Duodenal mucosa (tissue), 2 donors: Measurements from ENCODE around the gene CDK4.

Experiments used
- H3K27ac ChIP-seq: one replicate; pipeline ENCODE4 v1.7.0; 2013; ENCODE audit warnings: low read depth, low read length
- H3K27me3 ChIP-seq, 2 donors: one replicate each; pipeline ENCODE4 v1.7.0; 2013; ENCODE audit warnings: low read length in 2 of 2, control low read depth in 1 of 2; ENCODE audit not compliant: insufficient read depth in 2 of 2, control insufficient read depth in 1 of 2
- H3K36me3 ChIP-seq, 2 donors: one replicate each; pipeline ENCODE4 v1.7.0; 2013; ENCODE audit warnings: low read length in 2 of 2, control low read depth in 1 of 2; ENCODE audit not compliant: insufficient read depth in 2 of 2, control insufficient read depth in 1 of 2
- H3K4me1 ChIP-seq, 2 donors: one replicate each; pipeline ENCODE4 v1.7.0; 2013; ENCODE audit warnings: low read length in 2 of 2, control low read depth in 1 of 2; ENCODE audit not compliant: insufficient read depth in 2 of 2, control insufficient read depth in 1 of 2
- H3K4me3 ChIP-seq, 2 donors: one replicate each; pipeline ENCODE4 v1.7.0; 2013; ENCODE audit warnings: low read length in 2 of 2, low read depth in 1 of 2
- H3K9ac ChIP-seq, 2 donors: one replicate each; pipeline ENCODE4 v1.7.0; 2013; ENCODE audit warnings: low read length in 2 of 2, low read depth in 1 of 2
- H3K9me3 ChIP-seq, 2 donors: one replicate each; pipeline ENCODE4 v1.7.0; 2013; ENCODE audit warnings: low read length in 2 of 2, control low read depth in 1 of 2; ENCODE audit not compliant: control insufficient read depth in 1 of 2

CDK4 gene

GRCh38 chr12:57734591-57734990, 17.5 kb downstream of the CDK4 start:
- peaks cover 50 to 59% of the 10 kb centered on the region in 2 donors for H3K27me3 ChIP-seq
- no peak overlapping the region for H3K27ac ChIP-seq
- H3K4me3 ChIP-seq, result no peak overlapping the region
- peaks cover 0 to 7% of the 10 kb centered on the region in 2 donors for H3K4me1 ChIP-seq
- no peaks in the 10 kb centered on the region for H3K9me3 ChIP-seq
- H3K36me3 ChIP-seq, result peaks cover 0 to 8% of the 10 kb centered on the region in 2 donors
- no peak overlapping the region for H3K9ac ChIP-seq

GRCh38 chr12:57733928-57734327, 18.2 kb downstream of the CDK4 start:
- H3K9me3 ChIP-seq, result no peaks in the 10 kb centered on the region
- peaks cover 0 to 8% of the 10 kb centered on the region in 2 donors for H3K36me3 ChIP-seq
- H3K27me3 ChIP-seq, result peaks cover 43 to 54% of the 10 kb centered on the region in 2 donors
- H3K4me1 ChIP-seq, result peaks cover 0 to under 1% of the 10 kb centered on the region in 2 donors
- no peak overlapping the region for H3K9ac ChIP-seq
- no peak overlapping the region for H3K4me3 ChIP-seq
- H3K27ac ChIP-seq, result no peak overlapping the region

GRCh38 chr12:57732726-57733593, 19.1 kb downstream of the CDK4 start:
- H3K9ac ChIP-seq, result no peak overlapping the region
- peaks cover 41 to 53% of the 10 kb centered on the region in 2 donors for H3K27me3 ChIP-seq
- no peaks in the 10 kb centered on the region for H3K9me3 ChIP-seq
- H3K27ac ChIP-seq, result no peak overlapping the region
- H3K4me1 ChIP-seq, result no peaks in the 10 kb centered on the region
- H3K4me3 ChIP-seq, result no peak overlapping the region
- peaks cover 0 to 8% of the 10 kb centered on the region in 2 donors for H3K36me3 ChIP-seq

- H3K27me3 ChIP-seq, result peaks cover 48 to 55% of the 10 kb centered on the region in 2 donors
- H3K9ac ChIP-seq, result no peak overlapping the region
- H3K4me1 ChIP-seq, result peaks cover under 1% of the 10 kb centered on the region in 2 donors
- peaks cover 0 to 8% of the 10 kb centered on the region in 2 donors for H3K36me3 ChIP-seq
- no peak overlapping the region for H3K27ac ChIP-seq
- no peak overlapping the region for H3K4me3 ChIP-seq
- no peaks in the 10 kb centered on the region for H3K9me3 ChIP-seq
These were observed 19.8 kb downstream of the CDK4 start for GRCh38 chr12:57732270-57732669.

GRCh38 chr12:57731411-57732080, 20.6 kb downstream of the CDK4 start:
- Histone ChIP-seq H3K27ac (no peak overlapping the region), H3K9me3 (no peaks in the 10 kb centered on the region), H3K4me1 (peaks cover 5 to 8% of the 10 kb centered on the region in 2 donors), H3K4me3 (no peak overlapping the region), H3K36me3 (peaks cover 0 to 8% of the 10 kb centered on the region in 2 donors), H3K9ac (no peak overlapping the region), H3K27me3 (peaks cover 47 to 50% of the 10 kb centered on the region in 2 donors)

GRCh38 chr12:57730336-57731067, 21.6 kb downstream of the CDK4 start:
- Histone ChIP-seq H3K27ac (no peak overlapping the region), H3K4me3 (no peak overlapping the region), H3K36me3 (peaks cover 0 to 8% of the 10 kb centered on the region in 2 donors), H3K9ac (no peak overlapping the region), H3K4me1 (peaks cover 5 to 16% of the 10 kb centered on the region in 2 donors), H3K9me3 (no peaks in the 10 kb centered on the region), H3K27me3 (peaks cover 38 to 40% of the 10 kb centered on the region in 2 donors)

GRCh38 chr12:57729321-57729844, 22.7 kb downstream of the CDK4 start:
- Histone ChIP-seq H3K36me3 (peaks cover 0 to 8% of the 10 kb centered on the region in 2 donors), H3K4me3 (no peak overlapping the region), H3K4me1 (peaks cover 5 to 16% of the 10 kb centered on the region in 2 donors), H3K9me3 (no peaks in the 10 kb centered on the region), H3K27me3 (peaks cover 28 to 34% of the 10 kb centered on the region in 2 donors), H3K9ac (no peak overlapping the region), H3K27ac (no peak overlapping the region)

GRCh38 chr12:57727758-57728395, 24.2 kb downstream of the CDK4 start:
- Histone ChIP-seq H3K4me3 (no peak overlapping the region), H3K36me3 (peaks cover 0 to 4% of the 10 kb centered on the region in 2 donors), H3K27me3 (peaks cover 18 to 21% of the 10 kb centered on the region in 2 donors)

GRCh38 chr12:57726884-57727757, 25.0 kb downstream of the CDK4 start:
- Histone ChIP-seq H3K36me3 (peaks cover 0 to 4% of the 10 kb centered on the region in 2 donors), H3K4me1 (peaks cover 5 to 16% of the 10 kb centered on the region in 2 donors), H3K27ac (no peak overlapping the region), H3K27me3 (peaks cover 17 to 18% of the 10 kb centered on the region in 2 donors), H3K9me3 (no peaks in the 10 kb centered on the region), H3K9ac (no peak overlapping the region), H3K4me3 (peak overlapping the region; percentile 82 to 90)

More at GRCh38 chr12:57727758-57728395, 24.2 kb downstream of the CDK4 start:
- Histone ChIP-seq H3K9ac (no peak overlapping the region), H3K4me1 (peaks cover 5 to 16% of the 10 kb centered on the region in 2 donors), H3K27ac (no peak overlapping the region), H3K9me3 (no peaks in the 10 kb centered on the region)
